ENCODE data around the gene ZNF354B. TPM values are rescaled to one million over a fixed set of nuclear protein-coding genes. Genes with fewer than 3 reads are reported as not detected.

ZNF354B gene
- total RNA-seq, 1 experiment from 2014 or later = 10.6 TPM

GRCh38 chr5:178861627-178862026, 1.9 kb downstream of the ZNF354B start:
- Histone ChIP-seq H3K27ac (no peak overlapping the region), H4K20me1 (ENCODE audit: insufficient read depth) (no peaks in the 10 kb centered on the region), H3F3A (ENCODE audit: insufficient read depth, low read depth) (no peaks in the 10 kb centered on the region), H3K4me2 (no peak overlapping the region), H3K4me1 (replicated peaks; ENCODE audit: insufficient read depth) (peaks cover 9% of the 10 kb centered on the region; the same call in 1 of the 2 replicates), H2AFZ (no peak overlapping the region), H3K4me3 (no peak overlapping the region), H3K36me3 (ENCODE audit: low read depth) (peaks cover 27% of the 10 kb centered on the region), H3K9me3 (ENCODE audit: insufficient read depth, low read depth) (peaks cover 4% of the 10 kb centered on the region; the same call in 1 of the 2 replicates), H3K79me2 (ENCODE audit: low read depth) (peaks cover 10% of the 10 kb centered on the region; the same call in 1 of the 2 replicates), H3K27me3 (ENCODE audit: insufficient read depth, low read depth) (no peaks in the 10 kb centered on the region), H3K9me2 (ENCODE audit: insufficient read depth) (no peaks in the 10 kb centered on the region)
- BruUV-seq (replicated peaks) = no TSS peak
- DNase-seq = no peak
- TF ChIP-seq CTCF (conservative IDR thresholded peaks at IDR 0.05) = no peak
- TF ChIP-seq EZH2 (IDR thresholded peaks at IDR 0.05; ENCODE audit: low read depth) = no peak
- ChIA-PET CTCF (no interaction called here), POLR2A (ENCODE audit: unreplicated experiment) (no interaction called here)
- intact Hi-C loops (cut with micrococcal nuclease; ENCODE audit: unreplicated experiment) = no loop called here

DNA sequence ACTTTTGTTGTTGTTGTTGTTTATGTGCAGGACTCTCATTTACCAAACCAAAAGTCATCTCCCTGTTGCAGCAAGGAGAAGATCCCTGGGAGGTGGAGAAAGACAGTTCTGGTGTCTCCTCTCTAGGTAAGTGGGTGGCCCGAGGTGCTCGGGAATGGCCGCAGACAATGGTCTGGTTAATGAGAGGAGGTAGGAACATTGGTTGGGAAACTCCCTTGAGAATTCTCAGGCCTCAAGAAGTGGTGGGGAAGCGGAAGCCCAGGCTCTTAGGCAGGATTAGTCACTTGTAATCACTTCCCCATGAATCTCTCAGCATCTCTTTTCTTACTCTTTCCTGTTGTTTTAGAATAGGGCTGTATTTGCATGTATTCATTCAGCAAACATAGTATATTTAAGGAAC, 7.2 kb downstream of the ZNF354B start:
- CTCF ChIA-PET = no interaction called here
- H3K9me3 ChIP-seq (ENCODE audit: insufficient read depth, low read depth) = peaks cover 3% of the 10 kb centered on the region; the same call in 1 of the 2 replicates
- intact Hi-C loops (cut with micrococcal nuclease; ENCODE audit: unreplicated experiment) = no loop called here
- no peaks in the 10 kb centered on the region for H3K4me1 ChIP-seq (replicated peaks; ENCODE audit: insufficient read depth)
- 0 out of 2 replicates have a peak, but pooled peaks cover 2% of the 10 kb centered on the region for H3K79me2 ChIP-seq (ENCODE audit: low read depth)
- H3K4me2 ChIP-seq = no peak overlapping the region
- peaks cover 44% of the 10 kb centered on the region for H3K36me3 ChIP-seq (ENCODE audit: low read depth)
- no peaks in the 10 kb centered on the region for H3F3A ChIP-seq (ENCODE audit: insufficient read depth, low read depth)
- H4K20me1 ChIP-seq (ENCODE audit: insufficient read depth) = no peaks in the 10 kb centered on the region
- no peak overlapping the region for H3K27ac ChIP-seq
- no peak overlapping the region for H2AFZ ChIP-seq
- no peak overlapping the region for H3K4me3 ChIP-seq
- H3K27me3 ChIP-seq (ENCODE audit: insufficient read depth, low read depth) = no peaks in the 10 kb centered on the region
- no peak for DNase-seq
- BruUV-seq (replicated peaks) = no TSS peak
- H3K9me2 ChIP-seq (ENCODE audit: insufficient read depth) = no peaks in the 10 kb centered on the region
- no peak for TF ChIP-seq EZH2 (IDR thresholded peaks at IDR 0.05; ENCODE audit: low read depth)
- TF ChIP-seq CTCF (conservative IDR thresholded peaks at IDR 0.05) = no peak
- POLR2A ChIA-PET (ENCODE audit: unreplicated experiment) = interaction anchor here (0.7 kb wide), 1 partner anchor 41 kb away, joined by 3 read pairs; no protein-coding TSS in a partner anchor

- Histone ChIP-seq H3K27ac (no peak overlapping the region), H3K36me3 (ENCODE audit: low read depth) (peaks cover 63% of the 10 kb centered on the region), H3K27me3 (ENCODE audit: insufficient read depth, low read depth) (no peaks in the 10 kb centered on the region), H3K79me2 (ENCODE audit: low read depth) (no peaks in the 10 kb centered on the region), H4K20me1 (ENCODE audit: insufficient read depth) (no peaks in the 10 kb centered on the region), H3K4me2 (no peak overlapping the region), H3K9me2 (ENCODE audit: insufficient read depth) (no peaks in the 10 kb centered on the region), H3F3A (ENCODE audit: insufficient read depth, low read depth) (no peaks in the 10 kb centered on the region), H3K4me3 (no peak overlapping the region), H3K4me1 (replicated peaks; ENCODE audit: insufficient read depth) (no peaks in the 10 kb centered on the region), H2AFZ (no peak overlapping the region), H3K9me3 (ENCODE audit: insufficient read depth, low read depth) (peaks cover 29% of the 10 kb centered on the region)
- intact Hi-C loops (cut with micrococcal nuclease; ENCODE audit: unreplicated experiment) = no loop called here
- TF ChIP-seq EZH2 (IDR thresholded peaks at IDR 0.05; ENCODE audit: low read depth) (no peak), CTCF (conservative IDR thresholded peaks at IDR 0.05) (no peak)
- BruUV-seq (replicated peaks) = no TSS peak
- ChIA-PET CTCF (no interaction called here), POLR2A (ENCODE audit: unreplicated experiment) (no interaction called here)
- DNase-seq = no peak
Observed at GRCh38 chr5:178869577-178869976, 9.8 kb downstream of the ZNF354B start.
